Cortex of kidney (tissue), 1 donor: Measurements from ENCODE around the gene AOAH.
"Not testable (repeated sequence)": the region's sequence is repeated elsewhere in the genome, so short reads cannot be mapped to it uniquely, and the experiment has no call there.

Experiments used
- DNase-seq: peaks from one replicate; lab custom pipeline; 2025; lab: John Stamatoyannopoulos, UW

AOAH gene

GRCh38 chr7:36736899-36737211 is 12.6 kb upstream of the AOAH start:
- no peak for DNase-seq

DNA sequence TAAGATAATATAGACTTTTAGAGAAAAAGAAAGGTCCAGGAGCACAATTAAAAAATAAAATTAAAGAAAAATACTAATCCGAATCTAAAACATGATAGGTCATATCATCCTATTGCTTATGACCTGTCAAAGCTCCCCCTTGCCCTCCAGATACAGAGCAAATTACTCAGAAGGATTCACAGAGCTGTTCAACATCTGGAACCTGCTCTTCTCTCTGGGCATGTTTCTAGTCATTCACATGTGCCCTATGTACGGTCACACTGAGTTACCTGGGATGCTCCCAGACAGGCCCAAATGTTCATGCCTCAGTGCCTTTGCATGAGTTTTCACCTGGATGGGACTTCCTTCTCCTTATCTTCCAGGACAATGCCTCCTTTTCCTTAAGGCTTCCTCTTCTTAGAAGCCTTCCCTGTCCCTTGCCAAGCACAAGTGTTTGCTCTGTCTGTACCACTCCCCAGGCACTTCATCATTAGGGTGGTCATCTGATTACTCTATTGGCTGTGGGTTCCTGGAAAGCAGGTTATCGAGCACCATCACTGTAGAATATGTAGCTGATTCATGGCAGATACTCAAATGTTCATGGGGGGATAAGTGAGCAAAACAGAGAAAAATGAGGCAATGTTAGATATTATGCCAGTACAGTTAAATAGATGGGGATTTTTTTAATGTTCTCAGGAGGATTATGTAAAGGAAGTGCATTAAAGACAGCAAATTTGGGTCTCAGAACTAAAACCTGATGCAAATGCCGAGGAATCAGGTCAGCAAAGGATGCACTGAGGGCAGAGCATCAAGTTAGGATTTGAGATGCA is 12.0 kb upstream of the AOAH start:
- DNase-seq = no peak

DNA sequence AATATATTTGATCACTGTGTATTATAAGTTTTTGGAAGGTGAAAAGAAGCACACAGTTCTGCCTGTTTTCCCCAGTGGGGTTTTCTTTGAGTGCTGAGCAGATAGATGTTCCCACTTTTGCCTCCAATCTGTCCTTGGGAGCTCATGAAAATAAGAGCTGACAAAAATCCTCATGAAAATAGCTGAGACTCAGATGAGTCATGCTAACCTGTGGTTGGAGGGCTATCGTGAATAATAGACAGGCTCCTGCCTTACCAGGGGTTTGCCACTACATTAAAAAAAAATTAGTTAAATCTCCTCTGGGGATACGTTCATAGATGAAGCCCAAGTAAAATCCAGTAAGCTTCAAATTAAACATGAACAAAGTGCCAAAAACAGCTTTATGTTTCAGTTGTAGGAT is 10.9 kb upstream of the AOAH start:
- DNase-seq = no peak

DNA sequence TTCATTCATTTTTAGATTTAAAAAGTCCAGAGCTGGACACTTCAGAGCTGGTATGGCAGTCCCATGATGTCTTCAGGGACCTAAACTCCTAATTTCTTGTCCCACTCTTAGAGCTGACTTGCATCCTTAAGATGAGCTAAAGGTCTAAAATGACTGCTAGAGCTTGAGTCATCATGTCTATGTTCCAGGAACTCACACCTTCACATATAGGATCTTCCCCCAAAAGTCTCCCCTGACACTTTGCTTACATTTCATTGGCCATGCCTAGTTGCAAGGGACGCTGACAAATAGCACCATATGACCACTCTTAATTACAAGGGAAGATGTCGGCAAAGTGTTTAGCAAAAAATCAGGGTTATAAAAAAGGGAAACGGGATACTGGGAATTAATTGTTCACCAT is 10.4 kb upstream of the AOAH start:
- no peak for DNase-seq

- DNase-seq = no peak
Observed at GRCh38 chr7:36733411-36733810, 9.1 kb upstream of the AOAH start.

DNA sequence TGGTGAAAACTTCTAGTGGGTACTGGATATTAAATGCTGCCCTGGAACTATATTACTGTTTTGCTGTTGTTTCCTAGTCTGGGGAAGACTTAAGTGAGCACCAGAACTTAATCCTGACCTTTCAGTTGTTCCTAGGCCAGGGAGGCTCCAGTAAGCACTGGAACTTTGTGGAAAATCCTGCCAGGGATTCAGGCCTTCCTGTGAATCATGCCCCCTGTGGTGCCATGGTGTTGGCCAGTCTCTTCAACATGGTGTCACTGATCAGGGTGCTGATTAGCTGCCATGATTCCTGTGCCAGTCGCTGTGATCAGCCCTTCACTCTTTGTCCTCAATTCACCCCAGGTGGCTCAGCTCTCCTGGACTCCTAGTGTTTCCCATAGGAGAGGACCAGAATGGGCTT is 8.5 kb upstream of the AOAH start:
- no peak for DNase-seq

- DNase-seq = no peak
Observed at GRCh38 chr7:36730046-36730445, 5.8 kb upstream of the AOAH start.

DNA sequence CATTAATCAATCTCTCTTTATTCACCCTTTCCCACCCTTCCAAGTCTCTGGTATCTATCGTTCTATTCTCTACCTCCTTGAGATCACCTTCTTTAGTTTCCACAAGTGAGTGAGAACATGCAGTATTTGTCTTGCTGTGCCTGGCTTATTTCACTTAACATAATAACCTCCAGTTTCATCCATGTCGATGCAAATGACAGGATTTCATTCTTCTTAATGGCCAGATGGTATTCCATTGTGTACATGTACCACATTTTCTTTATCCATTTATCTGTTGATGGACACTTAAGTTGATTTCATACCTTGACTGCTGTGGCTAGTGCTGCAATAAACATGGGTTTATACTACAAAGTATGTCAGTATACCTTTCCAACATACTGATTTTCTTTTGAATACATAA is 3.8 kb upstream of the AOAH start:
- no peak for DNase-seq

DNA sequence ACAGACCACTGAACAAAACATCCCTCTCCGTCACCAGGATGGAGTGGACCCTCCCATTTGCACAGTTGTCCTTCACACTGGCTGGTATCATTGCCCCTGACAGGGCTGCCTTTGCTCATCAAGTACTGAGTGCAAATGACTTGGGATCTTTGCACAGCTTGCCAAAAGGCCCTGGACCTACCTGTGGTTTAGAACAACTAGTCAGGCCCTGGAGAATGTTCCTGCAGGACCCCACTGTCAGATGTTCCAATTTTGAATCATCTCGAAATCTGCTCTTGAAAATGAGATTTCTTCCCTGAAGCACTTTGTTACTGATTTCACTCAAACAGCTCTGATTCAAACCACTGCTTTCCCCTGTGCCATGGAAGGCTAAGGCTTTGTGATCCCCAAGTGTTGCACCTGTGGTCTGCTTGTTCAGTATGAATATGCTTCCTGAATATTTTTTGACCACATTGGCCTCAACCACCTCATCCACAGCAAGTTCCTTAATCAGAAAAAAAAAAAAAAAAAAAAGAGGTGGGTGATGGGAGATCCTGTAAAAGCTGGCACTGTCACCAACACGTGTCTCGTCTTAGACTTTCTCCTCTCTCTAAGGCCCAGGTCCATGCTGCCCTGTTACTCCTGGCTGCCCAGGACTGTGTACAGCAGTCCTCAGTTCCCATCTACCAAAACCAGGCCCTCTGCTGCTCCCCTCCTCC is 2.7 kb upstream of the AOAH start:
- DNase-seq = no peak

DNA sequence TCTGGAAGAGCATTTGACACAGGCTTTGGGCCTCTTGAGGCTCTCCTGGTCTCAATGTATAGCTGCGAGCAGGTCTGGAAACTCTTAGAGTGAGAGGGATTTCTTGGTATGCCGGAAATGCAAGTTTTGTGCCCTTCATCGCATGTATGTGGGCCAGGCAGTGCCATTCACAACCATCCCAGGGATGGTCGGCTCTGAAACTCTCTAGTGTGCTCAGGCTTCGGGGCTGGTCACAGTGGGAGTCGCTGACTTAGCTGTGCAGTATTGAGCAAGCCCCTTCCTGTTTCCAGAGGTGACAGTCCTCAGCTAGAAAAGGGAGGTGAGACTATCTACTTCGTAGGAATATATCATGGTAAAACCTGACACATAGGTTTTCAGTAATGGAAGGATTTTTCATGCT is 2.0 kb upstream of the AOAH start:
- no peak for DNase-seq

DNA sequence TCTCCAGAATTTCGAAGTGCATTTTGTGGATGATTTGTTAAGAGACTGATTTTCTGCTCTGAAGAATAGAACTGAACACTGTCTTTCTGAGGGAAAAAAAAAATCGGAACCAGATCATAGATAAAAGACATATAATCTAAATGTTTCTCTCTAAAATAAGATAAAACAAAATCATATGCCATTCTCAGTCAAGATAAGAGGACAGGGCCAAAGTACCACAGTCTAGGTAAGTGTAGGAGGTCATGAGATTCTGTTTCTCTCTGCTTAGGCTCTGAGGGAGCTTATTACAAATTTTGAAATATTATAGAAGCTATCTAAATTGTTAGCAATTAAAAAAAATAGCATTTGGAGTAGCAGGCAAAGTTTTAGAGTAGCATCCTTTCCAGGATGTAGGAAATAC is 702 bp upstream of the AOAH start:
- no peak for DNase-seq

DNA sequence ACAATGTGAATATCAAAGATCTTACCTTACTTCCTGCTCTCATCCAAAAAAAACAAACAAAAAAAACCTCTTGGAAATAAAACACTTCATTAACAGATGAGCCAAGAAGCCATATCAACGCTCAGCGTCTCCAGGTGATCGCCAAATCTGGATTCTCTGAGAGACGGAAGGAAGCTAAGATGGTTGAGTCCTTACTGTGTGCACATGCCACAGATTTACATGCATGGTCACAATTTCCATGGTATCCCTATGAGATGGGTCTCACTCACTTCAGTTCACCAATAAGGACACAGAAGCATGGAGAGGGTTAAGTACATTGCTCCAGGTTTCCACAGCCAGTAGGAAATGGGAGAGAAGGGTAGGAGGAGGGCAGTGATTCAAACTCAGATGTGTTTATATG is 1.0 kb downstream of the AOAH start:
- no peak for DNase-seq

- DNase-seq = no peak
Observed at GRCh38 chr7:36719083-36719632, 5.1 kb downstream of the AOAH start.

- DNase-seq = no peak
Observed at GRCh38 chr7:36717586-36717985, 6.7 kb downstream of the AOAH start.

- DNase-seq = not testable (repeated sequence)
Observed at GRCh38 chr7:36716802-36717201, 7.5 kb downstream of the AOAH start.

GRCh38 chr7:36712015-36712414 is 12.3 kb downstream of the AOAH start:
- no peak for DNase-seq

DNA sequence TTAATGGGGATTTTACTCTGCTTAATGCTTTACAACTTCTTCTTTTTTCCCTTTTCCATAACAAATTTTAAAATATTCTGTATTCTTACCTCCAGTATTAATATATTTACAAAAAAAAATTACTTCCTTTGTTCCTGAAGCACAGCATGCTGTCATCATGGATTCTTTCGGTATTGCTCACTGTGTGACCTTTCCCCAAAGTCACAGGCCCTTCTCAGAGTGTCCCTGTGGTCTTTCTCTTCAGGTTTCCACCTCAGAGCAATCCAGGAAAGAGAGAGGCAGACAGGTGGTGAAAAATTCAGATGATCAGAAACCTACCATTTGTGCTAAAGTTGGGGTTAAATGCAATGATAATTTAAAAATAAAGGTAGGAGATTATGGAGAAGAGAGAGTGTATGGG is 13.0 kb downstream of the AOAH start:
- no peak for DNase-seq

- no peak for DNase-seq
Observed at GRCh38 chr7:36710186-36710791, 14.0 kb downstream of the AOAH start.

GRCh38 chr7:36708767-36709166 is 15.5 kb downstream of the AOAH start:
- no peak for DNase-seq

- DNase-seq = no peak
Observed at GRCh38 chr7:36707898-36708297, 16.4 kb downstream of the AOAH start.

GRCh38 chr7:36707465-36707864 is 16.8 kb downstream of the AOAH start:
- DNase-seq = no peak

- DNase-seq = not testable (repeated sequence)
Observed at GRCh38 chr7:36703860-36704259, 20.4 kb downstream of the AOAH start.

- no peak for DNase-seq
Observed at GRCh38 chr7:36692456-36692855, 31.8 kb downstream of the AOAH start.
